Amniotic stem cell (primary cell): Measurements from ENCODE around the gene PPM1G.

Experiments used
- DNase-seq: peaks from one replicate; lab custom pipeline; 2025; lab: John Stamatoyannopoulos, UW

The PPM1G gene

GRCh38 chr2:27412419-27413152 is 3.2 kb upstream of the PPM1G start:
- DNase-seq, result no peak

- no peak for DNase-seq
Measured at GRCh38 chr2:27408601-27409320, 630 bp downstream of the PPM1G start.

- peak; percentile 9 for DNase-seq
Measured at GRCh38 chr2:27407798-27408491, 1.4 kb downstream of the PPM1G start.

- no peak for DNase-seq
Measured at GRCh38 chr2:27400348-27401135, 8.8 kb downstream of the PPM1G start.

- no peak for DNase-seq
Measured at GRCh38 chr2:27398962-27399361, 10.4 kb downstream of the PPM1G start.

- DNase-seq, result no peak
Measured at GRCh38 chr2:27393225-27393624, 16.2 kb downstream of the PPM1G start.

- DNase-seq, result no peak
Measured at GRCh38 chr2:27390822-27391679, 18.3 kb downstream of the PPM1G start.

GRCh38 chr2:27381577-27382181 is 27.7 kb downstream of the PPM1G start:
- no peak for DNase-seq

- peak; percentile 94 for DNase-seq
Measured at GRCh38 chr2:27380626-27381545, 28.5 kb downstream of the PPM1G start, which contains the start of gene ZNF513. TSS of gene ZNF513 (minus strand) at chr2:27380734. CDS start at chr2:27380526, 208 bp downstream.

- no peak for DNase-seq
Measured at GRCh38 chr2:27379836-27380625, 29.4 kb downstream of the PPM1G start.

GRCh38 chr2:27379383-27379835 is 30.0 kb downstream of the PPM1G start:
- no peak for DNase-seq

GRCh38 chr2:27378809-27379290 is 30.5 kb downstream of the PPM1G start:
- no peak for DNase-seq

- DNase-seq, result no peak
Measured at GRCh38 chr2:27378096-27378808, 31.1 kb downstream of the PPM1G start.

- no peak for DNase-seq
Measured at GRCh38 chr2:27377618-27378095, 31.7 kb downstream of the PPM1G start.

- DNase-seq, result no peak
Measured at GRCh38 chr2:27376866-27377617, 32.3 kb downstream of the PPM1G start.

GRCh38 chr2:27376151-27376865 is 33.1 kb downstream of the PPM1G start:
- DNase-seq, result no peak
